Adrenal gland (tissue), 5 donors: ENCODE data around the gene TRIM40.

Experiments
- POLR2A ChIP-seq, 2 donors: fragments of 450-650 bp; IDR thresholded peaks; one replicate each; pipeline ENCODE4 v1.6.1; 2017; ENCODE audit warnings: antibody characterized with exemption in 2 of 2, mild to moderate bottlenecking in 2 of 2, moderate library complexity in 1 of 2
- TF ChIP-seq, protein P1 (sequence below), 6 experiments: fragments of 450-650 bp in 4 of 6; fragments of 200-600 bp in 2 of 6; sonication (generic) in 1 of 6; IDR thresholded peaks; 1 replicate in 5 of 6; 2 replicates in 1 of 6; pipeline versions ENCODE4 v1.5.1 to v1.8.0; 2016 to 2021; ENCODE audit warnings: antibody characterized with exemption in 6 of 6, mild to moderate bottlenecking in 2 of 6, moderate library complexity in 1 of 6
- donor health status: DM: no; HTN: no; CAD: no.

DNA sequence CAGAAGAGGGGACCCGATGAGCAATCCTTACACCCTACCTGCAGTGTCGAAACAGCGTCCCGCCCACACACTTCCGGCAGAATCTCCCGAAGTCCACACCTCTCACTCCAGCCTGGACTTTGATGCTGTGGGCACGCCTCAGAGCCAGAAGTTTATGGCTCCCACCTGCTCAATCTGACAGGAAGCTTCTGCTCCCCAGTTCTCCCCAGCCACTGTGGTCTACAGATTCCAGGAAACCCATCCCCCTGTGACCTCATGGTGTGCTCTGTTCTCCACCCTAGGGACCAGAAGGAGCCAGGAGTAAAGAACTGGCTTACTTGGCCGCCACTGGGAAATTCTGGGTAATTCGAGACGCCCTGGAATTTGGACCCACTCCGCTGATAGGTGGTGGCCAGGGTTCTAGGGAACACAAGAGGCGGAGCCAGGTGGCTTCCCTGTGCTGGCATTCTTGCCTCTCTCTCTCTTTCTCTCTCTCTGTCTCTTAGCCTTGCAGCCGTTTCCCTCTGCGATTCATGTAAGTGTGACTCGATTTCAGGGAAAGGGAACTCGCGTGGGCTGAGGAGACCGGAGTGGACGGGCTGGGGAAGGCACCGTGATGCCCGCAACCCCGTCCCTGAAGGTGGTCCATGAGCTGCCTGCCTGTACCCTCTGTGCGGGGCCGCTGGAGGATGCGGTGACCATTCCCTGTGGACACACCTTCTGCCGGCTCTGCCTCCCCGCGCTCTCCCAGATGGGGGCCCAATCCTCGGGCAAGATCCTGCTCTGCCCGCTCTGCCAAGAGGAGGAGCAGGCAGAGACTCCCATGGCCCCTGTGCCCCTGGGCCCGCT lies 27.4 kb downstream of the TRIM40 start, which contains the start of gene TRIM15:
- TF ChIP-seq, protein P1, sequence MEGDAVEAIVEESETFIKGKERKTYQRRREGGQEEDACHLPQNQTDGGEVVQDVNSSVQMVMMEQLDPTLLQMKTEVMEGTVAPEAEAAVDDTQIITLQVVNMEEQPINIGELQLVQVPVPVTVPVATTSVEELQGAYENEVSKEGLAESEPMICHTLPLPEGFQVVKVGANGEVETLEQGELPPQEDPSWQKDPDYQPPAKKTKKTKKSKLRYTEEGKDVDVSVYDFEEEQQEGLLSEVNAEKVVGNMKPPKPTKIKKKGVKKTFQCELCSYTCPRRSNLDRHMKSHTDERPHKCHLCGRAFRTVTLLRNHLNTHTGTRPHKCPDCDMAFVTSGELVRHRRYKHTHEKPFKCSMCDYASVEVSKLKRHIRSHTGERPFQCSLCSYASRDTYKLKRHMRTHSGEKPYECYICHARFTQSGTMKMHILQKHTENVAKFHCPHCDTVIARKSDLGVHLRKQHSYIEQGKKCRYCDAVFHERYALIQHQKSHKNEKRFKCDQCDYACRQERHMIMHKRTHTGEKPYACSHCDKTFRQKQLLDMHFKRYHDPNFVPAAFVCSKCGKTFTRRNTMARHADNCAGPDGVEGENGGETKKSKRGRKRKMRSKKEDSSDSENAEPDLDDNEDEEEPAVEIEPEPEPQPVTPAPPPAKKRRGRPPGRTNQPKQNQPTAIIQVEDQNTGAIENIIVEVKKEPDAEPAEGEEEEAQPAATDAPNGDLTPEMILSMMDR (IDR thresholded peaks at IDR 0.05), result no peak
- TF ChIP-seq POLR2A (IDR thresholded peaks at IDR 0.05), result no peak
